Effector memory CD4-positive, alpha-beta T cell (primary cell): ENCODE measurements around the gene MPIG6B.

ENCODE experiments used
- DNase-seq, 3 donors: peaks; one replicate each; pipeline ENCODE4 v3.0.0-alpha.2; 2020
- H3K27ac ChIP-seq: 2 replicates; pipeline ENCODE4 v1.7.0; 2013; ENCODE audit warnings: mild to moderate bottlenecking, low read length, moderate library complexity; ENCODE audit not compliant: insufficient read depth, poor library complexity, severe bottlenecking
- H3K27me3 ChIP-seq: replicated peaks from 2 replicates; pipeline ENCODE4 v1.7.0; 2013; ENCODE audit warnings: mild to moderate bottlenecking, low read length; ENCODE audit not compliant: insufficient read depth, control insufficient read depth, poor library complexity, severe bottlenecking
- H3K36me3 ChIP-seq: 2 replicates; pipeline ENCODE4 v1.7.0; 2013; ENCODE audit warnings: mild to moderate bottlenecking, low read length, moderate library complexity; ENCODE audit not compliant: control insufficient read depth, insufficient read depth
- H3K4me1 ChIP-seq: 2 replicates; pipeline ENCODE4 v1.7.0; 2013; ENCODE audit warnings: low read length, mild to moderate bottlenecking; ENCODE audit not compliant: control insufficient read depth, insufficient read depth, poor library complexity, severe bottlenecking
- H3K4me3 ChIP-seq: 2 replicates; pipeline ENCODE4 v1.7.0; 2013; ENCODE audit warnings: low read length, low read depth, mild to moderate bottlenecking; ENCODE audit not compliant: insufficient read depth, poor library complexity, severe bottlenecking
- H3K9me3 ChIP-seq: 2 replicates; pipeline ENCODE4 v1.7.0; 2013; ENCODE audit warnings: mild to moderate bottlenecking, low read length, moderate library complexity; ENCODE audit not compliant: control insufficient read depth

The MPIG6B gene

DNA sequence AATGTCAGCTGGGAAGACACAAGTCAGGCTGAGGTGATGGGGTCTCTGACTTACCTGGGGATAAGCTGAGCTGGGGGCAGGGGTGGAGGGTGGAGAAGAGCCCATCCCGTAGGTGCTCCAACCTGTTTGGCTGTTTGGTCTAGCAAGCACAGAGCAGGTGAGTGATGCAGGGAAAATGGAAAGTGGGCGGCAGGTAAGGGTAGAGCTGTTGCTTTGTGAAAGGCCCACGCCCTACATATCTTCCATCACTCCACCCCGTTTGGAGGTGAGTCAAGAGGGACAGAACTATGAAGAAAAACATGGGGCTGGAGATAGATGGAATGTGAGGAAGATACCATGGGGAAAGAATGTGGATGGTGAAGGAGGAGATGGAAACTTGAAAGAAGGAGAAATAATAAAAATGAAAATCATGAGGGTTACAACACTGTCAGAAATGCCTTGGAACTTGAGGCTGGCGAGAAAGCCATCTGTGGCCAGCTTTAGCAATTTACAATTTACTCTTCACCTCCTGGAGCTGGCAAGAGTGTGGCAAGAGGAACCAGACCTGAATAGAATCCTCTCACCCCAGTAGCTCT is 2.9 kb upstream of the MPIG6B start:
- Histone ChIP-seq H3K4me3 (no peak overlapping the region), H3K27me3 (no peaks in the 10 kb centered on the region), H3K9me3 (no peaks in the 10 kb centered on the region), H3K4me1 (no peaks in the 10 kb centered on the region), H3K36me3 (no peaks in the 10 kb centered on the region), H3K27ac (no peak overlapping the region)
- no peak for DNase-seq

DNA sequence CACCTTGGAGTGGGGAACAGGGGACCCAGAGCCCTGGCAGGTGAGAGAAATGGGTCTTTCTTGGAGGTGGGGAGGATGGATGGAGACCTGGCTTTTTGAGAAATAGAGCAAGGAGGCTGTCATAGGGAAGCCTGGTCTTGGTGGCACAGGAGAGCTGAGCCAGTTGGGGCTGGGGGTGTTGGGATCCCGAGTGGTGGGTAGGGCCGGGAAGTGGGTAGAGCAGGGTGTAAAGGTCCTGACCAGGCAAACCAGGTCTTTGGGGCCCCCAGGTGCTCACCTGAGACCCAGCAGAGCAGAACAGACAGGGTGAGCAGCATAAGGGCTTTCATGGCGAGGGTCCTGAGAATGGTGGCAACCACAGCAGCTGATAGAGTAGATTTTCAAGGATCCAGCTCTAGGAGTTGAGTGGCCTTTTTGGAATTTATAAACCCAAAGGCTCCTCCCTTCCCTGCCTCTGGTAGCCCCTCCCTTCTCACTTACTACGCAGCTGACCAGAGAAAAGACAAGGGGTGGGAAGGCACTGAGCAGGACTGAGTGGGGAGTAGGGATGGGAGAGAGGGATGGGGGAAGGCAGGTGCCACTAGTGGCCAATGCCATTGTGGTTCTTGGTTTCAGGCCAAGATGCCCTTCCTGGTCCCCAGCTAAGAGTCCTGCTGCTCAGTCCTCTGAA is 1.7 kb upstream of the MPIG6B start, which contains the start of gene LY6G6C:
Gene LY6G6C (minus strand): TSS at position 396 of the 670 bp plus-strand sequence. CDS start 67 bp downstream, at position 329.
- no peak for DNase-seq
- H3K4me1 ChIP-seq: no peaks in the 10 kb centered on the region
- H3K27me3 ChIP-seq: no peaks in the 10 kb centered on the region
- H3K27ac ChIP-seq: no peak within 1 kb of the TSS
- H3K36me3 ChIP-seq: no peaks in the 10 kb centered on the region
- no peaks in the 10 kb centered on the region for H3K9me3 ChIP-seq
- no peak within 1 kb of the TSS for H3K4me3 ChIP-seq

- H3K4me3 ChIP-seq: no peak overlapping the region
- H3K9me3 ChIP-seq: no peaks in the 10 kb centered on the region
- DNase-seq: no peak
- H3K27me3 ChIP-seq: no peaks in the 10 kb centered on the region
- H3K36me3 ChIP-seq: no peaks in the 10 kb centered on the region
- H3K4me1 ChIP-seq: no peaks in the 10 kb centered on the region
- no peak overlapping the region for H3K27ac ChIP-seq
Observed at GRCh38 chr6:31722173-31722572, 1.0 kb upstream of the MPIG6B start.

DNA sequence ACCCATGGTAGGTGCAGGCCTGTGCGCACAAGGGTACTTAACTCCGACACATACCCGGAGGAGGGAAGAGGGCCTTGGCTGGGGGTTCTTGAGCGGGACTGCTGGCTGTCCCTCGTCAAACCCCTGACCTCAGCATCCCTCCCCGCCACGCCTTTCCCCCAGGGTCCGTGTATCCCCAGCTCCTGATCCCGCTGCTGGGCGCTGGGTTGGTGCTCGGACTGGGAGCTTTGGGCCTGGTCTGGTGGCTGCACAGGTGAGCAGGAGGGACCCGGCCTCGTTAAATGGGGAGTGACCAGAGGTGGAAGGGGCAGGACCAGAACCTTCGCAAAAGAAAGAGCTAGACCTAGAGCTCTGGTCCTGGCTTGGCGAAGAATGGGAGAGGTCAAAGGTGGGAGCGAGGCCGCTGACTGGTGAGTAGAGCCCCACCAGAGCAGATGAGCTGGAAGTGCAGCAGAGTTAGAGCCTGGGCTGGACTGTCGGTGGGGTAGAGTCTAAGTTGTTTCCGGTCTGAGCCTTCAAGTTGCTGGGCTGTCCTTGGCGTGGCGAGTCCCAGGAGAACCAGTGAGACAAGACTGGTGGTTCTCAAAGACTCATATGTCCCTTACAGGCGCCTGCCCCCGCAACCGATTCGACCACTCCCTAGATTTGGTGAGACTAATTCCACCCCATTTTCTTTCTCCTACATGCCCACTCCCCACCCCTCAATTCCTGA is 963 bp downstream of the MPIG6B start:
- Histone ChIP-seq H3K36me3 (no peaks in the 10 kb centered on the region), H3K4me3 (no peak overlapping the region), H3K27ac (no peak overlapping the region), H3K4me1 (peaks cover 8% of the 10 kb centered on the region), H3K9me3 (no peaks in the 10 kb centered on the region), H3K27me3 (no peaks in the 10 kb centered on the region)
- no peak for DNase-seq

- Histone ChIP-seq H3K36me3 (no peaks in the 10 kb centered on the region), H3K27me3 (no peaks in the 10 kb centered on the region), H3K4me1 (peaks cover 16% of the 10 kb centered on the region), H3K4me3 (no peak overlapping the region), H3K9me3 (no peaks in the 10 kb centered on the region), H3K27ac (no peak overlapping the region)
- DNase-seq: no peak
Observed at GRCh38 chr6:31725502-31726350, 2.6 kb downstream of the MPIG6B start.

DNA sequence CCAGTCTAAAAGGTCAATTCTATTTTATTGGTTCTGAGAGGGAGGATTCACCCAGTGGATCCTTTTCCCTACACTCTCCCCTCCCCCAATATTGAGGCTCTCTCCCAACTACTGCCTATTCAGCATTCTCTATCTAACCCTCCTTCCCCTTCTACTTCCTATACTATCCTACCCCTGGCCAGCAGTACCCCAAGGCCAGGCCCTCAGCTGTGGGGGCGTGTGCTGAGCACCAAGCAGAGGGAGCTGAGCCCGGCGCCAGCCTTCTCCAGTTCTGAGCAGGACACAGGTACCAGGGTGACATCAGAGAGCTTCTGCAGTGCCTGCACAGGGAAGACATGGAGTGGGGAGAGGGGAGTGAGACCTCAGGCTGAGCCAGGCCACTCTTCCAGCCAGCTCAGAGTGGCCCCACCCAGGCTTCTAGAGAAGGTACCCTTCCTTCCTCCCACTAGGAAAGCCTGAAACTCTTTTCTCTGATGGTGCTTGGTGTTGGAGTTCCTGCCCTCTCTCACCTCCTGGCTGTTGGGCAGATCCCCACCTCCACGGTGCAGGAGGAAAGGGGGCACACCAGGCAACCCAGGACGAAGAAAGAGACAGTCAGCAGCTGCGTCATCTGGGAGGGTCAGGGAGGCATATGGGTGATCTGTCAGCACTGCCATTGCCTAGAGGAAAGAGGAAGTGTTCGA is 4.0 kb downstream of the MPIG6B start:
- Histone ChIP-seq H3K9me3 (no peaks in the 10 kb centered on the region), H3K4me1 (peaks cover 16% of the 10 kb centered on the region), H3K27me3 (no peaks in the 10 kb centered on the region), H3K4me3 (no peak overlapping the region), H3K27ac (no peak overlapping the region), H3K36me3 (peaks cover 8% of the 10 kb centered on the region)
- no peak for DNase-seq

DNA sequence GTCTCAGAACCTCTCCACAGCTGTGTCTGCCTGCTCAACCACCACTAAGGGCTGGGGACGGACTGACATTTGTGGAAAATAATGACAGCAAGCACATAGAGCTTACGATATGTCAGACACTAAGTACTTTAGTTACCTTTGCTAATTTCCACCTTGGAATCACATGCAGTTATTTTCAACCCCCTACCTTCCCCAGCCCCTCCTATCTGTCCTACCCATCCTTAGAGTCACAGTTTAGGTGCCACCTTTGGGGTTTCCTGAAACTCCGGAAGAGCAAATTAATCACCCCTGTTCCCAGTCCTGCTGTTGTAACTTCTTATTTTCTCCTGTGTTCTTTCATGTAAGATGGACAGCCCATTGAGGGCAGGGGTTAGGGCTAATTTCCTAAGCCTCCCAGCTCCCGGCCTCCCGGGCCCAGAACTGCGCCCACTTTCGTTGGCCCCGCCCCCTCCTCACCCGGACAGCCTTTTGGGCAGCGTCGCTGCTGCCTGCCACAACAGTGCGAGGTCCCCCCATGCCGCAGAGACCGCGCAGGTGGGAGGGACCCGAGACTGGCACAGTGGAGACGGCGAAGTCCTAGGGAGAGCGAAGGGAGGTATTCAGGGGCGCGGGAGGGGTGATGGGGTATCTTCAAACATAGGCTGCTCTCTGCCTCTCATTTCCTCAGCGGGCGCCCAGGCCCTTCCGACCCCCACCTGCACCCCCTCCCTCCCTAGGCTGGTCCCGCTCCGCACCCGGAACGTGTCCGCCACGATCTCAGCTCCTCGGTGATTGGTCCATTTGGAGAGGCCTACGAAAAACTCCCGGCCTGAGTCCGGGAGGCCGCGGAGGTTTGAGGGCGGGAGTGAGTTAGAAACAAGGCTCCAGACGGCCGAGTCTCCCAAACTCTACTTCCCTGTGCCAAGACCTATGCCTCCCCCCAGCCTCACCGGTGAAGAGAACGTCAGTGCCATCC is 4.8 kb downstream of the MPIG6B start:
- no peak overlapping the region for H3K27ac ChIP-seq
- peaks cover 16% of the 10 kb centered on the region for H3K4me1 ChIP-seq
- DNase-seq: no peak
- H3K36me3 ChIP-seq: peaks cover 12% of the 10 kb centered on the region
- no peak overlapping the region for H3K4me3 ChIP-seq
- no peaks in the 10 kb centered on the region for H3K9me3 ChIP-seq
- H3K27me3 ChIP-seq: no peaks in the 10 kb centered on the region

DNA sequence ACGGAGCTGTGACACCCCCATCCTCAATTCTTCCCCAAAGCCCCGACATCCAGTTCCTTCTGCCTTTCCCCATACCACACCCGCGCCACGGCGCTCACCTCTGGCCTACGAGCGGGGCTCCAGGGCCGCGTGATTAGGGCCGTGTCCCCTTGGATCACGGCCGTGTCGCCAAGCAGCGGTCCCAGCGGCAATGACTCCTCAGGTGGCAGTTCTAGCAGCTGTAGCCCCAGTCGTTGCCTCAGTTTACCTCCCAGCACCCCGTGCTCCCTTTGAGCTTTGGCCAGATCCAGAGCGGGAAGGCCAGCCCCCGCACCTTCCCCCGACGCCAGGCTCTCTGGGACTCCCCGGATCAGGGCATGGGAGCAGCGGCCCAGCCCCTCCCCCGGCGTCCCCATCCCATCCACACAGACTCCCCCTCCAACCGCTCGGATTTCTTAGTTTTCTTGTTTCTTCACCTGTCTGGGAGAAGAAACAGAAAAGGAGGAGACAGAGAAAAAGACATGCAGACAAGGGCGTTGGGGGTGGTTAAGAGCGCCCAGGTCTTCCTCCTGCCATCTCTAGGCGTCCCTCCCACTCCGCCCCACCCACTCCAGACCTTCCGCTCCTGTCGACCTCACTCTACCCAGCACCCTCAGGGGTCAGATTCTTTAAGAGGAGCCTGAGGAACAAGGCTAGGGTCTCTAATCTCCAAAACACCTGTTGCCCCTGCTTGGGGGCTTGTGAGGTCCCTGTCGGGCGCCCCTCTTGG is 5.8 kb downstream of the MPIG6B start, which contains the start of gene DDAH2:
Gene DDAH2 (minus strand): TSS at position 533 of the 748 bp plus-strand sequence. CDS start 138 bp downstream, at position 395.
- Histone ChIP-seq H3K36me3 (peaks cover 21% of the 10 kb centered on the region), H3K4me3 (peak within 1 kb of the TSS; percentile 72), H3K9me3 (no peaks in the 10 kb centered on the region), H3K27ac (peak within 1 kb of the TSS; percentile 67), H3K27me3 (no peaks in the 10 kb centered on the region), H3K4me1 (peaks cover 20% of the 10 kb centered on the region)
- no peak for DNase-seq
